ENCODE results near the gene STYXL1.
A peak's percentile ranks its signal among the peaks of the same experiment; 100 is the strongest.
"Not testable (repeated sequence)": the region's sequence is repeated elsewhere in the genome, so short reads cannot be mapped to it uniquely, and the experiment has no call there.

The STYXL1 gene

GRCh38 chr7:76053461-76053860, 5.7 kb upstream of the STYXL1 start:
- no peak overlapping the region for H2AK5ac ChIP-seq (ENCODE audit: low read depth, low read length)
- no peak overlapping the region for H3K23ac ChIP-seq (ENCODE audit: low read depth, low read length, poor library complexity)
- peaks cover 22 to 86% of the 10 kb centered on the region in 2 donors for H3K36me3 ChIP-seq (replicated peaks in 1 of 2; ENCODE audit: control insufficient read depth in 2 of 2, insufficient read depth in 2 of 2, low read length in 2 of 2)
- H2BK15ac ChIP-seq (ENCODE audit: low read length), result no peak overlapping the region
- no peaks in the 10 kb centered on the region for H3K9me3 ChIP-seq (replicated peaks in 1 of 2; ENCODE audit: control insufficient read depth in 2 of 2, insufficient read depth in 1 of 2, low read depth in 1 of 2, low read length in 2 of 2)
- H3K9ac ChIP-seq (ENCODE audit: low read depth, low read length, poor library complexity), result peak overlapping the region; percentile 30
- H3K4me1 ChIP-seq (ENCODE audit: control insufficient read depth in 2 of 2, insufficient read depth in 1 of 2, low read depth in 1 of 2, low read length in 2 of 2), result peaks cover 0 to 2% of the 10 kb centered on the region in 2 donors
- H3K4me2 ChIP-seq (ENCODE audit: insufficient read depth, low read length, poor library complexity, severe bottlenecking), result no peak overlapping the region
- no peaks in the 10 kb centered on the region for H3K27me3 ChIP-seq (ENCODE audit: control insufficient read depth in 3 of 3, insufficient read depth in 3 of 3, low read depth in 1 of 3, low read length in 3 of 3)
- DNase-seq (ENCODE audit: low spot score), result no peak
- no peak overlapping the region for H3K14ac ChIP-seq (ENCODE audit: low read length)
- H3K4me3 ChIP-seq (ENCODE audit: low read length in 2 of 2), result no peak overlapping the region
- no peak overlapping the region for H4K91ac ChIP-seq (ENCODE audit: low read depth, low read length, poor library complexity)
- H2BK5ac ChIP-seq (ENCODE audit: low read length), result no peak overlapping the region
- no peak overlapping the region for H2BK120ac ChIP-seq (ENCODE audit: low read depth, low read length)
- H3K79me1 ChIP-seq (ENCODE audit: low read depth, low read length), result peaks cover 6% of the 10 kb centered on the region
- H2AFZ ChIP-seq (ENCODE audit: low read length), result no peak overlapping the region
- no peak overlapping the region for H2BK12ac ChIP-seq (ENCODE audit: low read length)
- no peak overlapping the region for H3K27ac ChIP-seq (replicated peaks; ENCODE audit: low read length)
- H4K8ac ChIP-seq (ENCODE audit: low read depth, low read length), result no peak overlapping the region
- no peak overlapping the region for H3K4ac ChIP-seq (ENCODE audit: low read length)
- WGBS, 2 donors (ENCODE audit: extremely low coverage in 2 of 2, insufficient read length in 2 of 2, insufficient replicate concordance in 1 of 2), result no CpG with 5 or more reads among the region's 6 CpGs
- no peak overlapping the region for H3K18ac ChIP-seq (ENCODE audit: low read length)

DNA sequence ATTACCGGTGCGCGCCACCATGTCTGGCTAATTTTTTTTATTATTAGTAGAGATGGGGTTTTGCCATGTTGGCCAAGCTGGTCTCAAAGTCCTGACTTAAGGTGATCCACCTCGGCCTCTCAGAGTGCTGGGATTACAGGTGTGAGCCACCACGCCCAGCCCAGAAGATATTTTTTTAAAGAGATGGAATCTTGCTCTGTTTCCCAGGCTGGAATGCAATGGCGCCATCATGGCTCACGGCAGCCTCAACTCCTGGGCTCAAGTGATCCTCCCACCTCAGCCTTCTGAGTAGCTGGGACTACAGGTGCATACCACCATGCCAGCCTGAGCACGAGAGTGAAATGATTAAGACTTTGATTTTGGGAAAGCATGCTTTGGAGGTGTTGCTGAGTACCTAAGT, 4.9 kb upstream of the STYXL1 start:
- not testable (repeated sequence) for H3K4me2 ChIP-seq (ENCODE audit: insufficient read depth, low read length, poor library complexity, severe bottlenecking); H3K18ac ChIP-seq (ENCODE audit: low read length); H3K9me3 ChIP-seq (replicated peaks in 1 of 2; ENCODE audit: control insufficient read depth in 2 of 2, insufficient read depth in 1 of 2, low read depth in 1 of 2, low read length in 2 of 2); H3K9ac ChIP-seq (ENCODE audit: low read depth, low read length, poor library complexity); H2BK120ac ChIP-seq (ENCODE audit: low read depth, low read length); H3K23ac ChIP-seq (ENCODE audit: low read depth, low read length, poor library complexity); H4K91ac ChIP-seq (ENCODE audit: low read depth, low read length, poor library complexity); H3K4ac ChIP-seq (ENCODE audit: low read length); H2BK5ac ChIP-seq (ENCODE audit: low read length); H3K27me3 ChIP-seq (ENCODE audit: control insufficient read depth in 3 of 3, insufficient read depth in 3 of 3, low read depth in 1 of 3, low read length in 3 of 3); H2BK12ac ChIP-seq (ENCODE audit: low read length); H2AFZ ChIP-seq (ENCODE audit: low read length); H3K14ac ChIP-seq (ENCODE audit: low read length); H4K8ac ChIP-seq (ENCODE audit: low read depth, low read length); H3K4me1 ChIP-seq (ENCODE audit: control insufficient read depth in 2 of 2, insufficient read depth in 1 of 2, low read depth in 1 of 2, low read length in 2 of 2); H3K4me3 ChIP-seq (ENCODE audit: low read length in 2 of 2); H2BK15ac ChIP-seq (ENCODE audit: low read length); H3K27ac ChIP-seq (replicated peaks; ENCODE audit: low read length); H2AK5ac ChIP-seq (ENCODE audit: low read depth, low read length); DNase-seq (ENCODE audit: low spot score)
- no CpG with 5 or more reads among the region's 8 CpGs for WGBS, 2 donors (ENCODE audit: extremely low coverage in 2 of 2, insufficient read length in 2 of 2, insufficient replicate concordance in 1 of 2)
- H3K79me1 ChIP-seq (ENCODE audit: low read depth, low read length), result peaks cover 11% of the 10 kb centered on the region
- peaks cover 15 to 78% of the 10 kb centered on the region in 2 donors for H3K36me3 ChIP-seq (replicated peaks in 1 of 2; ENCODE audit: control insufficient read depth in 2 of 2, insufficient read depth in 2 of 2, low read length in 2 of 2)

- Histone ChIP-seq H3K27ac (replicated peaks; ENCODE audit: low read length) (no peak overlapping the region), H2AFZ (ENCODE audit: low read length) (no peak overlapping the region), H3K9me3 (replicated peaks in 1 of 2; ENCODE audit: control insufficient read depth in 2 of 2, insufficient read depth in 1 of 2, low read depth in 1 of 2, low read length in 2 of 2) (no peaks in the 10 kb centered on the region), H3K79me1 (ENCODE audit: low read depth, low read length) (peaks cover 16% of the 10 kb centered on the region), H3K9ac (ENCODE audit: low read depth, low read length, poor library complexity) (no peak overlapping the region), H3K4me2 (ENCODE audit: insufficient read depth, low read length, poor library complexity, severe bottlenecking) (no peak overlapping the region), H3K27me3 (ENCODE audit: control insufficient read depth in 3 of 3, insufficient read depth in 3 of 3, low read depth in 1 of 3, low read length in 3 of 3) (no peaks in the 10 kb centered on the region), H4K8ac (ENCODE audit: low read depth, low read length) (no peak overlapping the region), H2BK5ac (ENCODE audit: low read length) (no peak overlapping the region), H3K36me3 (replicated peaks in 1 of 2; ENCODE audit: control insufficient read depth in 2 of 2, insufficient read depth in 2 of 2, low read length in 2 of 2) (peaks cover 7 to 70% of the 10 kb centered on the region in 2 donors), H2AK5ac (ENCODE audit: low read depth, low read length) (no peak overlapping the region), H4K91ac (ENCODE audit: low read depth, low read length, poor library complexity) (no peak overlapping the region), H3K4ac (ENCODE audit: low read length) (no peak overlapping the region), H3K23ac (ENCODE audit: low read depth, low read length, poor library complexity) (no peak overlapping the region), H2BK15ac (ENCODE audit: low read length) (no peak overlapping the region), H2BK120ac (ENCODE audit: low read depth, low read length) (no peak overlapping the region), H3K4me1 (ENCODE audit: control insufficient read depth in 2 of 2, insufficient read depth in 1 of 2, low read depth in 1 of 2, low read length in 2 of 2) (peaks cover 0 to 6% of the 10 kb centered on the region in 2 donors), H3K4me3 (ENCODE audit: low read length in 2 of 2) (no peak overlapping the region), H3K14ac (ENCODE audit: low read length) (no peak overlapping the region), H3K18ac (ENCODE audit: low read length) (no peak overlapping the region), H2BK12ac (ENCODE audit: low read length) (no peak overlapping the region)
- WGBS, 2 donors (ENCODE audit: extremely low coverage in 2 of 2, insufficient read length in 2 of 2, insufficient replicate concordance in 1 of 2), result no CpG with 5 or more reads among the region's 4 CpGs
- DNase-seq (ENCODE audit: low spot score), result no peak
Observed at GRCh38 chr7:76051840-76052239, 4.0 kb upstream of the STYXL1 start.

- Histone ChIP-seq H2AK5ac (ENCODE audit: low read depth, low read length) (no peak overlapping the region), H2BK120ac (ENCODE audit: low read depth, low read length) (no peak overlapping the region), H3K36me3 (replicated peaks in 1 of 2; ENCODE audit: control insufficient read depth in 2 of 2, insufficient read depth in 2 of 2, low read length in 2 of 2) (peaks cover 7 to 59% of the 10 kb centered on the region in 2 donors), H3K27me3 (ENCODE audit: control insufficient read depth in 3 of 3, insufficient read depth in 3 of 3, low read depth in 1 of 3, low read length in 3 of 3) (no peaks in the 10 kb centered on the region), H3K18ac (ENCODE audit: low read length) (no peak overlapping the region), H4K8ac (ENCODE audit: low read depth, low read length) (no peak overlapping the region), H2AFZ (ENCODE audit: low read length) (no peak overlapping the region), H3K9me3 (replicated peaks in 1 of 2; ENCODE audit: control insufficient read depth in 2 of 2, insufficient read depth in 1 of 2, low read depth in 1 of 2, low read length in 2 of 2) (no peaks in the 10 kb centered on the region), H3K4me1 (ENCODE audit: control insufficient read depth in 2 of 2, insufficient read depth in 1 of 2, low read depth in 1 of 2, low read length in 2 of 2) (peaks cover 0 to 6% of the 10 kb centered on the region in 2 donors), H3K4ac (ENCODE audit: low read length) (no peak overlapping the region), H2BK15ac (ENCODE audit: low read length) (no peak overlapping the region), H3K4me2 (ENCODE audit: insufficient read depth, low read length, poor library complexity, severe bottlenecking) (no peak overlapping the region), H2BK12ac (ENCODE audit: low read length) (no peak overlapping the region), H3K23ac (ENCODE audit: low read depth, low read length, poor library complexity) (no peak overlapping the region), H3K27ac (replicated peaks; ENCODE audit: low read length) (no peak overlapping the region), H4K91ac (ENCODE audit: low read depth, low read length, poor library complexity) (no peak overlapping the region), H3K79me1 (ENCODE audit: low read depth, low read length) (peaks cover 16% of the 10 kb centered on the region), H3K14ac (ENCODE audit: low read length) (no peak overlapping the region), H3K4me3 (ENCODE audit: low read length in 2 of 2) (no peak overlapping the region), H2BK5ac (ENCODE audit: low read length) (no peak overlapping the region), H3K9ac (ENCODE audit: low read depth, low read length, poor library complexity) (no peak overlapping the region)
- WGBS, 2 donors (ENCODE audit: extremely low coverage in 2 of 2, insufficient read length in 2 of 2, insufficient replicate concordance in 1 of 2), result no CpG with 5 or more reads among the region's 5 CpGs
- no peak for DNase-seq (ENCODE audit: low spot score)
Observed at GRCh38 chr7:76050545-76050944, 2.7 kb upstream of the STYXL1 start.
